ENCODE results near the gene ZBTB6. TPM values are rescaled to one million over a fixed set of nuclear protein-coding genes. Genes with fewer than 3 reads are reported as not detected.

ZBTB6 gene
- 4.4 and 4.7 TPM in 2 replicates for total RNA-seq (2014; rRNA removed)
- Bru-seq, nascent RNA: percentile 86 among the genes with signal in this experiment
- percentile 84 among the genes with signal in this experiment for BruChase-seq, experiment 1, labeled RNA remaining after a 6-hour chase
- BruChase-seq, experiment 2, labeled RNA remaining after a 2-hour chase: percentile 97 among the genes with signal in this experiment
- long read RNA-seq, full-length matches to known transcripts: 6 of 11 reads
- long read RNA-seq, partial matches to known transcripts: 0 of 11 reads
- long read RNA-seq, other reads (novel, unspliced or antisense): 5 of 11 reads

DNA sequence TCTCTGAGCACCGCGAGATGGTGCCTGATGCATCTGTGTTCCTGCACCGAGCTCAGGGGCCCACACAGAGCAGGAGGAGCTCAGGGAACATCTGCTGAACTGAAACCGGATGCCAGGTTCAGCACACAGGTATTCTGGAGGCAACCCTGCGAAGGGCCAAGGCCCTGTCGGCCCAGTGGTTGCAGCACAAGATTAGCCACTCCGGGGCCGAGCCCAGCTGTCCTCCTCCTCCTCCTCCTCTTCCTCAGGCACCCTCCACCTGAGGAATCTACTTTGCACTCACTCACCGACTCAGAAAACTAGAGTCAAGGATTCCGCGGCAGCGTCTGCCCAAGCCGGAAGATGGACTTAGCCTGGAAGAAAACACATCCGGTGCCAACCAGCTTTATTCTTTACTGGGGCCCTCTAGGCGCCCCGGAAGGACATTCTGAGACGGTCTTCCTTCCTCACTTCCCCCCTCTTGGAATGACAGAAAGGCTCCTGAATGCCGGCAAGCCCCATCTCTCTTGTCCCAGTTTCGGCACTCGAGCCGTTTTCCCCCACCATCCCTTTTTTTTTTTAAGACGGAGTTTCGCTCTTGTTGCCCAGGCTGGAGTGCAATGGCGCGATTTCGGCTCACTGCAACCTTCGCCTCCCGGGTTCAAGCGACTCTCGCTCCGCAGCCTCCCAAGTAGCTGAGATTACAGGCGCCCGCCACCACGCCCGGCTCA is at the start of gene ZBTB6:
Gene ZBTB6 (minus strand): TSS at position 360 of the 710 bp plus-strand sequence. CDS start 1,251 bp downstream, outside the sequence.
- no TSS peak for BruUV-seq (replicated peaks)
- peaks cover 10% of the 10 kb centered on the region; the same call in 1 of the 2 replicates for H3K4me1 ChIP-seq (ENCODE audit: insufficient read depth, low read length)
- H3F3A ChIP-seq (ENCODE audit: low read length, unreplicated experiment): no peaks in the 10 kb centered on the region
- H3K36me3 ChIP-seq (ENCODE audit: low read depth, low read length): peaks cover 13% of the 10 kb centered on the region; the same call in 1 of the 2 replicates
- H3K27ac ChIP-seq (ENCODE audit: low read length): peak within 1 kb of the TSS; percentile 80
- ATAC-seq (peak; percentile 99), DNase-seq (peak; percentile 81)
- intact Hi-C loops (cut with micrococcal nuclease): loop anchor here (1.0 to 5.0 kb wide), 2 partner anchors 8 to 79 kb away; partner anchors contain the start of gene RC3H2
- H3K27me3 ChIP-seq (ENCODE audit: low read length): no peaks in the 10 kb centered on the region
- peak within 1 kb of the TSS; percentile 89 for H2AFZ ChIP-seq (ENCODE audit: low read length)
- no peak for TF ChIP-seq EZH2 (IDR thresholded peaks at IDR 0.05; ENCODE audit: low read length, unreplicated experiment)
- no peak for TF ChIP-seq EZH2phosphoT487 (IDR thresholded peaks at IDR 0.05; ENCODE audit: borderline replicate concordance, low read length)
- no peak for TF ChIP-seq CTCF (conservative IDR thresholded peaks at IDR 0.05; ENCODE audit: low read depth, low read length)
- no peaks in the 10 kb centered on the region for H4K20me1 ChIP-seq (ENCODE audit: low read length)
- H3K9me3 ChIP-seq (ENCODE audit: low read length): no peaks in the 10 kb centered on the region
- peak within 1 kb of the TSS; percentile 88 for H3K9ac ChIP-seq (ENCODE audit: low read length)
- H3K9me2 ChIP-seq (replicated peaks; ENCODE audit: low read length): no peaks in the 10 kb centered on the region
- H3K4me3 ChIP-seq (ENCODE audit: low read length): peak within 1 kb of the TSS; percentile 98
- ChIA-PET POLR2A (ENCODE audit: unreplicated experiment) (interaction anchor here (0.5 to 1.0 kb wide), 2 partner anchors 9 to 41 kb away, joined by 4 to 7 read pairs; no protein-coding TSS in a partner anchor), CTCF (interaction anchor here (0.6 to 1.0 kb wide), 2 partner anchors 31 to 78 kb away, joined by 5 to 12 read pairs; no protein-coding TSS in a partner anchor)
- H3K79me2 ChIP-seq (ENCODE audit: low read length): peaks cover 45% of the 10 kb centered on the region
- H3K4me2 ChIP-seq (ENCODE audit: low read length): peak within 1 kb of the TSS; percentile 96

- POLR2A ChIA-PET (ENCODE audit: unreplicated experiment): no interaction called here
- Histone ChIP-seq H3K9me3 (ENCODE audit: low read length) (no peaks in the 10 kb centered on the region), H3K9ac (ENCODE audit: low read length) (no peak overlapping the region), H3K79me2 (ENCODE audit: low read length) (peaks cover 10% of the 10 kb centered on the region), H3K9me2 (replicated peaks; ENCODE audit: low read length) (no peaks in the 10 kb centered on the region), H3K4me1 (ENCODE audit: insufficient read depth, low read length) (no peaks in the 10 kb centered on the region), H3K27me3 (ENCODE audit: low read length) (no peaks in the 10 kb centered on the region), H4K20me1 (ENCODE audit: low read length) (no peaks in the 10 kb centered on the region), H3K4me2 (ENCODE audit: low read length) (no peak overlapping the region), H2AFZ (ENCODE audit: low read length) (no peak overlapping the region), H3K27ac (ENCODE audit: low read length) (no peak overlapping the region), H3F3A (ENCODE audit: low read length, unreplicated experiment) (no peaks in the 10 kb centered on the region), H3K4me3 (ENCODE audit: low read length) (no peak overlapping the region), H3K36me3 (ENCODE audit: low read depth, low read length) (peaks cover 13% of the 10 kb centered on the region)
- intact Hi-C loops (cut with micrococcal nuclease): no loop called here
- BruUV-seq (replicated peaks): no TSS peak
- TF ChIP-seq EZH2 (IDR thresholded peaks at IDR 0.05; ENCODE audit: low read length, unreplicated experiment) (no peak), EZH2phosphoT487 (IDR thresholded peaks at IDR 0.05; ENCODE audit: borderline replicate concordance, low read length) (no peak), CTCF (conservative IDR thresholded peaks at IDR 0.05; ENCODE audit: low read depth, low read length) (no peak)
- ATAC-seq (no peak), DNase-seq (no peak)
- CTCF ChIA-PET: no interaction called here
These were observed 48.0 kb upstream of the ZBTB6 start for GRCh38 chr9:122961139-122961538.

Data from PC-3 (cell line).